IPS DF 4.7 (cell line): ENCODE measurements around the gene CYP27B1.

Experiments used
- DNase-seq: peaks from one replicate; pipeline ENCODE4 v3.0.0-alpha.2; 2013; ENCODE audit warnings: low spot score; ENCODE audit errors: extremely low read depth

Gene CYP27B1

DNA sequence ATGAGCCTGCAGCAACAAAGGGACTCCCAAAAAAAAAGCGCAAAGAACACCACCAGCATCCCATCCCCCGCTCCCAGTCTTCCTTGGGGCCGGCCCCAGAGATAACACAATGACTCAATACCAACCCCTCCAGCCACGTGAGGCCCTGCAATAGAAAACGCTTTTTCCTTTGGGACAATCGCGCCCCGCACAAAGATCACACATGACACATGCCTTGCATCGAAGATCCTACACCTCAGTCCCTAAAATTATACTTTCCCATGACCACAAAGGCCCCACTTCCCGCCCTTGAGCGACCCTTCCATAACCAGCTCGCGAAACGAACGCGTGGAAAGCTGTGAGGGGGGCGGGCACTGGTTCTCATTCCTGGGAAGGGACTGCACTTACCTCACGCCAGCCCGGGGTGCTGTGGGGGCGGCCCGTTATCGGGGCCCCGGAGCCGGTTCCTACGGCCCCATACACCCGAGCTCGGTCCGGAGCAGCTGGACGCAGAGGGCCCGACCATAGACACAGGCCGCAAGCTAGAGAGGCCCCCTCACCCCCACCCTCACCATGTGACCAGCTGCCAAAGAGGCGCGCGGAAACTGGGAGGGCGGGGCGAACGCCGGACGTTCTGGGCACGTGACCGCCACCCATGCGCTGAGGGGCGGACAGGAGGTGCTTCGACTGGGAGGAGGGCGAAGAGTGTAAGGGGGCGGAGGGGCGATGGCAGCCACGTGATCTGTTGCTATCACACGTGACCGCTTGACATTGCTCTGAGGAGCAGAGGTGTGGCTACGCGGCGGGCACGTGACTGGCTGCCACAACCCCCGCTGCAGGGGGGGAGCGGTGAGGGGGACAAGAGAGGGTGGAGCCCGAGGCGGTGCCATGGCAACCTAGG, 14.8 kb downstream of the CYP27B1 start, which contains the start of gene CDK4:
CDK4 (minus strand) TSS at position 523 of the 880 bp plus-strand sequence. CDS start 593 bp downstream, outside the sequence.
- peak; percentile 97 for DNase-seq

GRCh38 chr12:57751432-57751787, 15.5 kb downstream of the CYP27B1 start:
- no peak for DNase-seq

- no peak for DNase-seq
Measured at GRCh38 chr12:57750561-57751431, 16.1 kb downstream of the CYP27B1 start.

GRCh38 chr12:57749061-57749460, 17.8 kb downstream of the CYP27B1 start:
- DNase-seq, result no peak

- DNase-seq, result no peak
Measured at GRCh38 chr12:57746025-57746424, 20.9 kb downstream of the CYP27B1 start.

GRCh38 chr12:57745485-57745881, 21.4 kb downstream of the CYP27B1 start:
- DNase-seq, result no peak

GRCh38 chr12:57744777-57745484, 21.9 kb downstream of the CYP27B1 start, which contains the start of gene TSPAN31:
Gene TSPAN31 (plus strand): TSS chr12:57745039. CDS start chr12:57745155, 116 bp downstream.
- DNase-seq, result peak; percentile 98

DNA sequence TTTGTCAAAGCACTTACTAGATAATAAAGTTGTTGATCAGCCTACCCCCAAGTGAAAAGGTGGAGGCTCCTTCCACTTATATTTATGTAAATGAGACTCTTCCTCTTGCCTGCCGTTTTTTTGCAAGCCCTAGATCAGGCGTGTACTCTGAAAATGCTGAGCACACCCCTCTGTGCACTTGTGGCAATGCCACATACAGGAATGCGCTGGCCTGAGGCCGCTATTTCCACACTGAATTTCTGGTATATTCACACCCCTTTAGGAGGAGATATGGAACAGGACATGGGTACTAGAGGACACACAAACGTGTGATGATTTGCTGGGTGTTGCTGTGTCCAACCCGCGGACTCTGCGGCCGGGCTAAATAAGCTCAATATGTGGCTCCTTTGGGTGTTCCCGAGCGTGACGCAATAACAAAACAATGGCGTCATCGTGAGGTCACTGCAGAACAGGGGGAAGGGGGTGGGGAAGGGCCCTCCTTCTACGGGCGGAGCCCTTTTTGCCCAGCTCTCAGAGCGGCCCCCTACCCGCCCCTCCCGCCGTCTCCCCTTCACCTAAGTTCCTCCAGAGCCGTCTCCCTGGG, 22.6 kb downstream of the CYP27B1 start:
- no peak for DNase-seq

GRCh38 chr12:57743769-57744168, 23.1 kb downstream of the CYP27B1 start:
- DNase-seq, result no peak

DNA sequence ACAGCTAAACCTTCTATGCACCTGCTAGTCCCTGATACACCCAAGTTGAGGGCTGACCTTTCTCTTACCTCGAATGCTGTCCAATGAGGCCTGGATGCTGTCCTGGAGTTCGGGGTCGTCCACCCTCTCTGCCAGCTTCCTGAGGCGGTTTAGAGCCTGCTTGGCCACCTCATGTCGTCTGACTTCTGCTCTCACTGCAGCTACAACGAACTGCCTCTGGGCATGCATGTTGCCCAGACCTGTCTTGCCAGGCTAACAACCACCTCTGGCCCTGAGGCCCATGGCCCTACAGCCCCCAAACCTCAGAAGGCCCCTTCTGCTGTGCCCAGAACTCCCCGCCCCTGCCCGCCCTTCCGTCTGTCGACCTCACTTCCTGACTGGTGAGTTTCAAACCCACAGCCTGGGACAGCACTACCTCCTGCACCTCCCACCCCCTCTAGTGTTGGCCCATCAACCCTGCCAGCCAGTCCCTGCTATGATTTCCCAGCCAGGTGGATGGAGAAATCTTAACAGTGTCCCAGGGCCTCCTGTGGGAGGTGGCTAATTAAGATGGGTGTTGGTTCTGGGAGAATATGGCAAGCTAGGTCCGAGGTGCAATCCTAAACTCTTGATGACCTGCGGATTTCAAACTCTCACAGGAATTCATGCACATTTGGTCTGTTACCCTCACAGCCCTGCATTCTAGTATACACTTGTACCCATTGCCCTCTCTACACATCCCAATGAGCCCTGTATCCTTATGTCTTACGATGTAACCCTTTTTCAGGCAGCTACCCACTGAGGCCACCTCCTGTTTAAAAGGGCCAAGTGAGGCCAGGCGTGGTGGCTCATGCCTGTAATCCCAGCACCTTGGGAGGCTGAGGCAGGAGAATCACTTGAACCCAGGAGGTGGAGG, 24.8 kb downstream of the CYP27B1 start:
- no peak for DNase-seq

GRCh38 chr12:57741413-57741789, 25.5 kb downstream of the CYP27B1 start:
- no peak for DNase-seq

DNA sequence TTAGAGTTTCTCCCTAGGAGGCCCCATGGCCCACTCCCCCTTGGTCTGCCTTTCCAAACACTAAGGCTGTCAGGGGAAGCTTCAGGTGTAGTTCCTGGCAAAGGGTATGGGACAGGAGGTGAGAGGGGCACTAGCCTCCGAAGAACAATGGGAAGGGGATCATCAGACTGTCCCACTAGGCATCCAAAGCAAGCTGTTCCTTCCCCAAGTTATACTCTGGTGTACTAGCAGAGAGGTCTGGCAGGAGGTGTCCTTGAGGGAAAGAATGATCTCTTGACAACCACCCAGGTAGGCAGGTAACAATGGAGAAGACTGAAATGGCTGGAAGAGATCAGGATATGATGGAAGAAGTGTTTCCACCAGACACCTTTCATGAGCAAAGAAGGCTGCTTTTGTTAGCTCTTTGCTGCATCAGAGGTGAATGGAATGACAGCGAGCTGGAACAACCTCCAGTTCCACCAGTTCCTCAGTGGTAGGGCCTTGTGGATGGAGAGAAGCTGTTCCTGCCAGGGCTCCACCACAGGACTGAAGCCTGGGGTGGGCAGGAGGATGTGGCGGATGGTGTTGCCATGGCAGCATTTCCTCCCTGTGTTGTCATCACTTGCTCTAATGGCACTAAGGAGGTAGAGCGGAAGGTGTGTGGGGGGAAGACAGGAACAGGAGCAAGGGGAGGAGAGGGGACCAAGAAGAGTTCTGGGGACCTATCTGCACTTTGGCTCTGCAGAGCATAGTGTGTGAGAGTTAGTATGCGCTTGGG, 26.0 kb downstream of the CYP27B1 start:
- no peak for DNase-seq

DNA sequence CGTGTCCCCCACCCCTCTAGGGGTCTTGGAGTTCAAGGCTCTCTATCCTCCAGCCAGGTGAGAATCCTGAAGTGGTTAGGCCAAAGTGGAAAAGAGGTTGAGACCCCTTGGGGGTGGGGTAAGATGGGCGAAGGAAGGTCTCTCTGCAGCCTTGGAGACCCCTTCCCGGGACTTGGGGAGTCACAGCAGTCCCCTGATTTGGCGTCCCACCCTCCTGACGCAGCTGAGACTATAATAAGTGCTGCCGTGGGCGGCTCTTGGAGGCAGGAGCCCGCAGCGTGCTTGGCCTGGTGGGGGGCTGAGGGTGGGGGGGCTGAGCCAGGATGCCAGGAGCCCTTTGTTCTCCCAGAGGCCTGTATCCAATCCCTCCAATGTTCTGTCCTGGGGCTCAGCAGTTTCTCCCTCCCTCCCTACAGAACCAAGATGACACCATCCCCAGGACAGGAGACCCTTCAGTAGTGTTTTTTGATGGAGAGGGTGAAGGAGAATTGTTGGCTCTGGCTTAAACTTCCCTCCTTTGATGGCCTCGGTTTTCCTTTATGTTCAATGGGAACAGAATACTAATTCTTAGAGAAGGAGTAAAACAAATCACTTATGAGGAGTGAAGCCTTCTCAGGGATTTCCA, 26.9 kb downstream of the CYP27B1 start:
- DNase-seq, result no peak

GRCh38 chr12:57739387-57739786, 27.5 kb downstream of the CYP27B1 start:
- DNase-seq, result no peak

DNA sequence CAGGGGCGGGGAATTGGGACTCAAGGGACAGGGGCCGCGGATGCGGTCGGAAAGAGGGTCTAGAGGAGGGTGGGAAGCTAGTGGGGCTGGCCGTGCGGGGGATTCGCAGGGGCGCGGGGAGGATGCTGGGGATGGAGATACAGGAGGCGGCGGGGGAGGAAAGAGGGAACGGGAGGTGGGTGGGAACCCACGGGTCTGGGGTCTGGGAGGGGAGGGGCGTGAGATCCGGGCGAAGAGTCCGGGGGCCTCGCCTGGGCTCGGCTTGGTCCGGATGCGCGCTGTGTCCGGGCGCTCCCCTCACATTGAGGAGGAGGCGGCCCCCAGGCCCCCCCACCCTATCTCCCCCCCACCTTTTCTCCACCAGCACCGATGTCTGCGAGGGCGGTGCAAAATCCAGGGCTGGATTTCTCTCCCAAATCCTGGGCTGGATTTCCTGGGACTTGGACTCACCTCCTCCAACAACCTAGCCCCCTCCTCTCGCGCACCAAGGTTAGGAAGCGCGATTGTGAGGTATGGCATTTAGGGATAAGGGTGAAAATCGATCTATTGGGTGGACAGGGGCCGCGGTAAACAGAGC, 28.1 kb downstream of the CYP27B1 start, which contains the start of gene AGAP2:
AGAP2 (minus strand) TSS at position 82 of the 577 bp plus-strand sequence. CDS start 496 bp downstream, outside the sequence.
- no peak for DNase-seq

DNA sequence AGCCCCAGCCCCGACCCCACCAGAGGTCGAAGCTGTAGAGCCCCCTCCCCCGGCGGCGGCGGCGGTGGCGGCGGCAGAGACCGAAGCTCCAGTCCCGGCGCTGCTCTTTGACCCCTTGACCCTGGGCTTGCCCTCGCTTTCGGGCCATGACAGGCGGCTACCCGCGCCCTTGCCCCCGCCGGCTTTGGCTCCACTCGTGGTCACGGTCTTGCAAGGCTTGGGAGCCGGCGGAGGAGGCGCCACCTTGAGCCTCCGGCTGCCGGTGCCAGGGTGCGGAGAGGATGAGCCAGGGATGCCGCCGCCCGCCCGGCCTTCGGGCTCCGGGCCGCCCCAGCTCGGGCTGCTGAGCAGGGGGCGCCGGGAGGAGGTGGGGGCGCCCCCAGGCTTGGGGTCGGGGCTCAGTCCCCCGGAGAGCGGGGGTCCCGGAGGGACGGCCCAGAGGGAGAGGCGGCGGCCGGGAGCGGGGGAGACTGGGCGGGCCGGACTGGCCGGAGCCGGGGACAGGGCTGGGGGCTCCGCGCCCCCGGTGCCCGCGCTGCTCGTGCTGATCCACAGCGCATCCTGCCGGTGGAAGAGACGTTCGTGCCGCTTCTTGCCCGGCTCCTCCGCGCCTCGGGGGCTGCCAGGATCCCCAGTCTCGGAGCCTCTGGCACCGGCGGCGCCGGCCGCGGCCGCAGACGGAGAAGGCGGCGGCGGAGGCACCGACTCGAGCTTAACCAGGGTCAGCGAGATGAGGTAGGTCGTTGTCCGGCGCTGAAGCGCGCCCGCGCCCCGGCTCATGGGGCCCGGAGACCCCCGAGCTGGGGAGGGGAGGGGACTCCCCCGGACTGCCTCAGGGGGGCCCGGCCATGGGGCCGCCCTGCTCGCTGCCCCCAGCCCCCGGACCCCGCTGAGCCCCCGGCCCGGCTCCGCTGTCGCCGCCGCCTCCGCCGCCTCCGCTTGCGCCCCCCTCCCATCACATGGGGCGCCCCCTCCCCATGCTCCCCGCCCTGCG, 29.1 kb downstream of the CYP27B1 start:
- DNase-seq, result no peak
